Activated T-cell treated with anti-CD3 and anti-CD28 coated beads for 48 hours (primary cell): ENCODE measurements around the gene GPC6.
"Not testable (repeated sequence)": the region's sequence is repeated elsewhere in the genome, so short reads cannot be mapped to it uniquely, and the experiment has no call there.

Source experiments
- DNase-seq: peaks from one replicate; pipeline ENCODE4 v3.0.0-alpha.2; 2020; ENCODE audit warnings: low read depth

The GPC6 gene

DNA sequence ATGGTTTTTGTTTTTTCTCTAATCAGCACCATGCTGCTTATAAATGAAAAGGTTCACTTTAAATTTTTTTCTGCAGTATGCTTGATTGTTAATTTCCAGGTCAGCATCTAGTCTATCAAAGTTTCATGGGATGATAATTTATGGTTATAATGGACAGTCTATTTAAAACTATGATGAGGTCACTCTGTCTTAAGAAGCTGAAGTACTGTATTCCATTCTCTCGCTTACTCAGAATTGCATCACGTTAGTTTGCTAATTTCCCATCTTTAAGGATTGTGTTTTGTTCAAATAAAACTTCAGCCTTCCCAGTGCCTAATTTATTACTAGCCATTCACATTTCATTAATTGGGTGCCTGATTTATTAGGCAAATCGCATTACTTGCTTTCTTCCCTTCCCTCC lies 94.3 kb downstream of the GPC6 start:
- DNase-seq: no peak

DNA sequence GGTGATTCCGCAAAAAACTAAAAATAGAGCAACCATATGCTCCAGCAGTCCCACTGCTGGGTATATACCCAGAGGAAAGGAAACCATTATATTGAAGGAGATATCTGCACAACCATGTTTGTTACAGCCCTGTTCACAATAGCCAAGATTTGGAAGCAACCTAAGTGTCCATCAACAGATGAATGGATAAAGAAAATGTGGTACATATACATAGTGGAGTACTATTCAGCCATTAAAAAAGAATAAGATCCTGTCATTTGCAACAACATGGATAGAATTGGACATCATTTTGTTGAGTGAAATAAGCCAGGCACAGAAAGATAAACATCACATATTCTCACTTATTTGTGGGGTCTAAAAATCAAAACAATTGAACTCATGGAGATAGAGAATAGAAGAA lies 97.3 kb downstream of the GPC6 start:
- not testable (repeated sequence) for DNase-seq

DNA sequence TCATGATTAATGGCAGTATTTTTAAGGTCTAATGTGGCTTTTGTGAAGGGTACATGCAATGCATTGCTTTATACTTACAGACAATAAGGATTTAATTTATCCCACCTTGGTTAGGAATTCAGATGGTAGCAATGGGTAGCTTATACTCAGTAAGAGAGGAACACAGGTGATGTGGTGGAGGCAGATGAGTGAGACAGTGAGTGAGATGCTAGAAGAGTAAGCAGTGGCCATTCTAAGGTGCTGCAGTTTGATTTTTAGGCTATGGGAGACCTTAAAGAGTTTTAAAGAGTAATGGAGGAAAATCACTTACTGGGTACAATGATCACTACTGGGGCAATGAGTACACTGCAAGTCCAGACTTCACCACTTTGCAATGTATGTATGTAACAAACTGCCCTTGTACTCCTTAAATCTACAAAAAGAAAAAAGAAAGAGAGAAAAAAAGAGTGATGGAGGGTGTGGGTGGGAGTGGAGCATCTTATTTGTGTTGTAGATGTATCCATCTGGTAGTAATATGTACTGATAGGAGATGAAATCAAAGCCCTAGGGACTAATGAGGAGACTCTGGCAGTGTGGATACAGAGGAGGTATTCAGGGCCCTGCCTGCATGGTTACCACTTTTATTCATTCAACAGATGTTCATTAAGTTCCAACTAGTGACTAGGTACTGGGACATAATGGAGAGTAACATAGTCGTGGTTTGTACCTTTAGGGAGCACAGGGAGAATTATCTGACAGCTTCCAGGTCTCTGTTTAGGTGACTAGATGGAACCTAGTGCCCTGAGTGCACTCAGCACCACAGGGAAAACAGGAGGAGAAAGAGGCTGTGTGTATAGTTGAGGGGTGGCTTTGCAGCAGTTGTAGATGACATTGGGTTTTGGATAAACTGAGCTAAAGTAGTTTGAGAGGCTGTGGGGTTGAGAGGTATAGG lies 99.0 kb downstream of the GPC6 start:
- DNase-seq: no peak

DNA sequence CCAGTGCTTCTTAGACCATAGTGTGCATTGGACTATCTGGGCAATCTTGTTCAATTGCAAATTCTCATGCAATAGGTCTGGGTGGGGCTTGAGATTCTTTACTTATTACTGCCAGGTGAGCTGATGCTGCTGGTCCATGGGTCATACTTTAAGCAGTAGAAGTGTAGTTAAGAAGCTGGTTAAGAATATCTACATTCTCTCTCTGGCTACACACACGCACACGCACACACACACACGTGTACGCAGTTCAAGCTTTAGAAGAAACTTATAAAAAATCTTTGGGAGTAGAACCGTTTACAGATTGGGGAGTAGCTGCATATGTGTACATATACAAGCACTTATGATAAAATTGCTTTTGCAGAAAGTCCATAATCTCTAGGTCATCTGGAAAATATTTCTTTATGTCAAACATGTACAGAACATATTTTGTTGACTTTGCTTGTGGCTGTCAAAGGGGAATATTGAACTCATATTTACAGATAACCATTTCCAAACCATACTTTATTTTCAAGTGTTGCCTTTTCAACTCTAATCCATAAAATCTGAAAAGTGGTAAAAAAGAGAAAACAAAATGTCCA lies 99.7 kb downstream of the GPC6 start:
- no peak for DNase-seq

DNA sequence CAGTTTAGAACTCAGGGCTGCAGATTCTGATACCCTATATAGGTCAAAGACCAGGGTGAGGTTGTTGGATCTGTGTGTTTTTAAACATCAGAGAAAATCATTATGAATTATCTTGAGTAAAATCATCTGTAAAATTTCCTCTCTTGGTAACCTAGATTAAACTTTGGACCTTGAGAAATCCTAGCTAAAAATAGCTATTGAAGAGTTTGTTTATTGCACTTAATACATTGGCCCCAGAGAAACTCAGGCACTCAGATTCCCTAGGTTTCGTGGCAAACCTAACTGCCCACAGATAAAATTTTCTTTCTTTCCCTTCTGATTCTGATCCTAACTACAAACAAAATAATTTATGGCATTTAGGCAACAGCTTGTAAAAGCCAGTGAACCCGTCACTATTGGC lies 102.3 kb downstream of the GPC6 start:
- DNase-seq: no peak

DNA sequence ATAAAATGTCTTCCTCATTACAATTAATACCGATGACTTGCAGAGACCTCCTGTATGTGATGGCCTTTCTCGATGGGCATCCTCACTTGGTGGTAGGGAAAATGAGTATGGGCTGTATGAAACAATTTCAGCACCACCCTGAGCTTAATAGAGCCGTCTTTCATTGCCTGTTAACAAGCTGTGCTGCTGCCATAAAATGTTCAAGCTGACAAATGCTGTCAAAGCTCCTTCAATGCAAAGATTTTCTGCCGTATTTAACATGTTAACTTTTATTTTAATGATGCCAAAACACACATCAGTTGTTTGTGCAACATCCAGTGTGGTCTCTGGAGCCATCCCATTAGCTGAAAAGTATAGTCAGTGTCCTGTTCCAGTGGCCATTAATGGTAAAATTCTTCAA lies 110.1 kb downstream of the GPC6 start:
- no peak for DNase-seq

DNA sequence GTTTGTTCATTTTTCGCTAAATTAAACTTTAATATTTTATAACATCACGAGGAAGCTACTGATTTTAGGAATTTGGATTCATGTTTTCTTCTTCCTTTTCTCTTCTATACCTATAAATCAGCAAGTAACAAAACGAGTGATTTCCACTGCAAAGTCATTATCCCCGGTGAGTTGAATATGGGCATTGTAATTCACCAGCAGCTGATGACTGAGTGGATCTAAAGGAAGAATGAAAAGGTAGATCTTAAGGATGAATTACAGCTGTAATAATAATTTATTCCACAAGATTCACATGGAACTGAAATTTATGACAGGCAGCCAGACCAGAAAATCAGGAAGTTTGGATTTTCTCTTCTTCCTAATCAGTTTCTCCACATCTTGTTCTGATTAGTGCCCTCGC lies 111.4 kb downstream of the GPC6 start:
- DNase-seq: no peak

DNA sequence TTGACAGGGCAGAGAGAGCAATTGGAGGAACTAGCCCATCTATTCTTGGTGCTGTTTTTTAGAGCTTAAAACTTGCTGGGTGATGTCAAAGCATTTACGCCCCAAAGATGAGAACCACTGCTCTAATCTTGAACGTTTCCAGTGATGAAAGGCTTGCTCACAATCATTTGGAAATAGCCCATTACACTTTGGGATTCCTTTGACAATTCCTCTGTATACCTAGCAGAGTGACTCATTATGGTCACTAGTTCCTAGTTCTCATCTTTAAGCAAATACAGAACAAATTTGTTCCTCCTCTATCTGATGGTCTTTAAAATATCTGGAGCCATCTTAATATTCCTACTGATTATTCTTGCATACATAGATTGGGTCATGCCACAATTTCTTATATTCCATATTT lies 112.3 kb downstream of the GPC6 start:
- no peak for DNase-seq

DNA sequence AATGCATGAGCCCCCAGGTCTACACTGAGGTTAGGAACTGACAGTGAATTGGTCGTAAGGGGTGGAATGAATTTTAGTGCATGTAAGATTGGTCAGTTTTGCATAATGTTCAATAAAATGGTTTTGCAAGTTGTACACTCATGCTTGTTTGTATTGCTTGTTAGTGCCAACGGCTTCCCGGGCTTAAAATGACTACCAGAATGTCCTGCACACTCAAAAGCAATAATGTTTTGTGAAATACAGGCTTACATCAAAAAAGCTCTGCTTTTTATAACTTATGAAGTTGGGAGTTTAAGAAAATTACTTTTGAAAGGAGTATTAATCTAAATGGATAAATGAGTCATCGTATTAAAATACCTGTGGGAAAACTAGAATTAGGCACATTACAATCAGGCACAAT lies 112.9 kb downstream of the GPC6 start:
- DNase-seq: no peak

DNA sequence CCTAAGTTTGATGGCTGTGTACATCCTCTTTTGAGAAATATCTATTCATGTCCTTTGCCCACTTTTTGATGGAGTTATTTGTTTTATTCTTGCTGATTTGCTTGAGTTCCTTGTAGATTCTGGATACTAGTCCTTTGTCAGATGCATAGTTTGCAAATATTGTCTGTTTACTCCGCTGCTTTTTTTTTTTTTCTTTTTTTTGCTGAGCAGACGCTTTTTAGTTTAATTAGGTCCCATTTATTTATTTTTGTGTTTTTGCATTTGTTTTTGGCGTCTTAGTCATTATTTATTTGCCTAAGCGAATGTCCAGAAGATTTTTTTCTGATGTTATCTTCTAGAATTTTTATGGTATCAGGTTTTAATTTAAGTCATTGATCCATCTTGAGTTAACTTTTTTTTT lies 114.9 kb downstream of the GPC6 start:
- DNase-seq: no peak

DNA sequence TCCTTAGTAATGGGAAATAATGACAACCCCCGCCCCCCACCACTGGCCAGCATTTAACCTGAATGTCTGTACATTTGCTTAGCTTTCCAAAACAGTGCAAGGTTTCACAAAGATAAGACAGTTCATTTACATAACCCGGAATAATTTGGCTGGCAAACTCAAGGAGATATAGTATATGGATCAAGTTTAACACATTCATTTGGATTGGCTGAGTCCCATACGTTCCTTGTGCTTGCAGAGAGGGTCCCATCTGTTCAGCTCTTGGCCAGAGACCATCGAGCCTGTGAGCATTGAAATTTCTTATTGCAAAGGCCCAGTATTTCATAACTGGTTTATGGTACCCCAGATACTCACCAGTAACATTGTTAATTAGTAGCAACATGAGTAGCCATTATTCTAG lies 116.5 kb downstream of the GPC6 start:
- no peak for DNase-seq

DNA sequence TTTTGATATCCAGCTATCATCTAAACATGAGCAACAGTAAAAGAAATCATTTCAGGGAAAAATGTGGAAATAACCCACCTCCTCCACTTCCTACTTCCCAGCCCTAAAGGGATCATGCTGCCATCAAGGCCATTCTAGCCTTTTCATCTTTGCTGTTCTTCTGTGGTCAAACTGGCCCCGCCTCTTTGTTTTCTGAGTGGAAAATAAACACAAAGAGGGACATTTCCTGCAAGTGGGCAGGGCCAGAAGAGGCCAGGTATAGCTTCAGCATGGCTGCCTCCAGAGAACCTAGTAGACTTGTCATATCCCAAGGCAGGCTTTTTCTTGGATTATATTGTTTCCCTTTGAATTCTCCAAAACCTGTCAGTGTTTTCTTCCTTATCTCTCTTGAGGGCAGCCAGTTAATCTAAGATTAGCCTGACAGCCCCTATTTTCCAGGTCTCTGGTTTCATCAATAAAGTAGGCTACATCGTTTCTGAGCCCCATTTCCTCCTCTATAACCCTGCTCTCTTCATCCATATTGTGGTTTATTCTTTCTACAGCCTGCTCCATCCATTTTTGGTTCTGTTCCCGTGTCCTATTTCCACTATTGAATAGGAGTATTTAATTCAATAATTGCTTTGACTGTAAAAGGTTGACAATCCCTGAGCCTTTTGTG lies 117.6 kb downstream of the GPC6 start:
- DNase-seq: no peak

DNA sequence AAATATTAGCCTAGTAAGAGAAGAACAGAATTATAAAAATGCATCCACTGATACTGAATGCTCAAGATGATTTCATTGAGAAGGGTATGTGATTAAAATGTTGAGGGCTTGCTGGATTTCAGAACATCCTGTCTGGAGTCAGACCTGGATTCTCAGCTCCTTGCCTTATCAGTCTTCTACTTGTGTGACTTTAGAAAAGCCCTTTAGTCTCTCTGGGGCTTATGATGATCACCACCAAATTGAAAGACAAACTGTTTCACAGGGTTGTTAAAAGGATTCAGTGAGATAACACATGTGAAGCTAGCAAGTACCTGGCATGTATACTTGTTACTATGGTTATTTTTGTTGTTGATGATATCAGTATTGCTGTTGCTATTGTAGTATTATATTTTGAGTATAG lies 118.4 kb downstream of the GPC6 start:
- no peak for DNase-seq

DNA sequence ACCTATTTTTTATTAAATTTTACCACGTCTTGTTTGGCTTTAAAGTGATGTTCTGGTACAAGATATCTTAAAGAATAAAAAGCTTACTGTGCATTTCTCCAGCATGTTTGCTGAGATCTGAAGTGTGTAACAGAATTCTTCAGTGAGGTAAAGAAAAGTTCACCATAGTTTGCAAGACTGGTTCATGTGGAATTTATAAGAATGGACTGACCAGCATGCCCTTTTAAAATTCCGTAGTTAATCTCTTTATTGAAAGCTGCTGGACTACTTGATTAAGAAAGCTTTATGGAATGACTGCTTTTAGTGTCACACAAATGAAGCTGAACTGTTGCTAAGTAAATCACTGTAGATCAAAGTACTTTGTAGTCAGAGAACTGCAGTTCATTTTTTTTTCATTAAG lies 119.2 kb downstream of the GPC6 start:
- no peak for DNase-seq

DNA sequence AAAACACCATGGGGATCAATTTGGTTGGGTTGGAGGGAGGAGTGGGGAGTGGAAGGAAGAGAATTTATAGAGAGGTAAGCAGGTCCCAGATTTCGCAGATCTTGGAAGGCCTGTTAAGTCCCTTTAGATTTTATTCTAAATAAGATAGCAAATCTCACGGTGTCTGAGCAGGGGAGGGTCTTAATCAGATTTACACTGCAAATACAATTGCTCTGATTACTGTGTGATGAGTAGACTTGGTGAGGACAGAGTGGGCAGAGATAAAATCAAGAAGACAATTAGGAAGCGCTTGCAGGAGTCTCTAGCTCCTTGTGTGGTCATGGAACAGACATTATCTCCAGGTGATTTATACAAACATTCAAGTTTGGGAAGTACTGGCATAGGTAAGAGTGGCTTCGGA lies 126.0 kb downstream of the GPC6 start:
- DNase-seq: no peak

DNA sequence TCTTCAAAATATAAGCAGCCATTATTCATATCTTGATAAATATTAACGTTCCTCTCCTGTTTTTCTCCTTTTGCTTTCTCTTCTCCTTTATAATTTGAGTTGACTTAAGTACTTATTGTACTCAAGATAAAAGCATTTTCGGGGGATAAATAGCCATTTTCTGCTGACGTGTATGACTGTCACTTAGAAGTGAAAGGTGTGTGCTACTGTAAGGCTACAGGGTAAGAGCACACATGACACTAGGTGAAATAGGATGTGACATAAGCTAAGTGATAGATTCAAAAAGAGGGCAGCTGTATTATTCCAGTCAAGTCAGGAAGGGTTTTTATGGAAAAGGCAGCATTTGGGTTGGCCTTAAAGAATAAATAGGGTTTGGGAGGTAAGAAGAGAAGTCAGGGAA lies 128.5 kb downstream of the GPC6 start:
- DNase-seq: no peak

DNA sequence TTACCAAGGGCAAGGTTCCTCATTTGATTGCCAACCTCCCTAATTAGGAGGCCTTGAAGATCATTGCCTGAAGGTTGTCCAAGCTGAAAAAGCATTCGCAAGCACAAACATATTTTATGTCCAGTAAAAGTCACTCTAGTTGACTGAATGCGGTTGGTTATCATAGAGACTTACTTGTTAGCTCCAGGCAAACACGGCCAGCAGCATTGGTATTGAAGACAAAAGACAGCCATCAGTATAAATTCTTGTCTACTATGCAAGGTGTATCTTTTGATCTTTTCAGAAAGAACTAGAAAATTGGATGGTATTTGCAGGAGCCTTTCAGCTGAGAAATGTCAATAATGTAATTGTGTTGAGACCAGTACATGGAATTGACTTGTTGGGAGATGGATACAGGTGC lies 129.9 kb downstream of the GPC6 start:
- DNase-seq: no peak

DNA sequence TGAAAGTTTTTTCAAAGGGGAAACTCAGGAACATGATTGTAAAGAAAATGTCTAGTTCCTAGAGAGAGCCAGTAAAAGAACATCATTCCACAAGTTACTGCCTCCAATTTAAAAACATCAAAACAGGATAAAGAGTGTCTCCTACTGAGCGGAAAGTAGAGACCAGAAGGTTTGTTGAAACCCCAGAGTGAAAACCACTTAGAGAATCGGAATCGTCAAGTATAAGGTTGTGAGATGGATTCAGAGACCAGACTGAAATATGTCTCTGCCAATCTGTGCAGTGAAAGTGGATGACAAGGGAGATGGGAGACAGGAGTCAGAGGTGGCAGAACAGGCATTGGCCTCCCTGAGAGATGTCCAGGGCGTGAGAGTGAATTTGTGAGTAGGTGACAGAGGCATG lies 133.4 kb downstream of the GPC6 start:
- DNase-seq: no peak

DNA sequence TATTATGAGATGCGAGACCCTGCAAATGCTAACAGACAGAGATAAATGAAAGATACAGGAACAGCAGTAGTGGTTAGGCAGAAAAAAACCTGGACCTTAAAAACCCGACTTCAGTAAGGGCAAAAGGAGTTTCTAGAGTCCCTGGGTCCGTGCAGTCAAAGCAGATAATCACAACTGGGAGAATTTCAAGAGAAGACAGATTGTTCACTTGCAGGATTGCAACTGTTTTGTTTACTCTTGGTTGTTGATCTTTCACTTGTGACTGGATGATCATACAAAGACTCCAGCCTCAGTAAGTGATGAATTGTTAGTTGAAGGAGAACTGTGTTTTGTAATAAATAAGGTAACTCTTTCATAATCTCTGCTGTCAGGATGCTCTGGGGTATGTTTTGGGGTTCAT lies 135.1 kb downstream of the GPC6 start:
- DNase-seq: no peak

DNA sequence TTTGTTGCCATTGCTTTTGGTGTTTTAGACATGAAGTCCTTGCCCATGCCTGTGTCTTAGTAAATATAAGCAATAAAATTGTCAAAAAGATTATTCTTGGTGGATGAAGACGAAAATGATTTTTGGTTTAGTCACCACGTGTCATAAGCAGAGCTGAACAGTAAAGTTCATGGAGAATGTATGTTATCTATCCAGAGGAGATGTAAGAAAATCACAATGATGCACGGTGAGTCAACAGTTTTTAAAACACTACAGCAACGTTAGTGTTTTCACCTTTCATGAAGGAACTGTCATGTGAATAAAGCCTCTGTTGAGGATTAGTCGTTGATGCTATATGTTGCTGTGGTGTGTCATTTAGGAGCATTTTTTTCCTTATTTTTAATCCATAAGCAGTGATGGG lies 137.6 kb downstream of the GPC6 start:
- no peak for DNase-seq

DNA sequence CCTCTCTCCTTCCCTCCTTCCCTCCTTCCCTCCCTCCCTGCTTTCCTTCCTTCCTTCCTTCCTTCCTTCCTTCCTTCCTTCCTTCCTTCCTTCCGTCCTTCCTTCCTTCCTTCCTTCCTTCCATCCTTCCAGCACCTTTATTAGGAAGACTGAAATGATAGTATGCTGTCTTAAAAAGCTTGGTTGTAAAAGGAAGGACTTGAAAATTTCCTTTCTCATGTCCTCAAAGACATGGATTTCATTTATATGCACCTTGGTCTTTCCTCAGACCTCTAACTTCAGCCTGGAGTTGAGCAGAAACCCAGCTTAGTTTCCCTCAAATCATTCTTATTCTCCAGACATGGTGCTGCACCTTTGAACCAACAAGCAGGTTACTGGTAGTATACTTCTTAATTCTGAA lies 141.7 kb downstream of the GPC6 start:
- no peak for DNase-seq

DNA sequence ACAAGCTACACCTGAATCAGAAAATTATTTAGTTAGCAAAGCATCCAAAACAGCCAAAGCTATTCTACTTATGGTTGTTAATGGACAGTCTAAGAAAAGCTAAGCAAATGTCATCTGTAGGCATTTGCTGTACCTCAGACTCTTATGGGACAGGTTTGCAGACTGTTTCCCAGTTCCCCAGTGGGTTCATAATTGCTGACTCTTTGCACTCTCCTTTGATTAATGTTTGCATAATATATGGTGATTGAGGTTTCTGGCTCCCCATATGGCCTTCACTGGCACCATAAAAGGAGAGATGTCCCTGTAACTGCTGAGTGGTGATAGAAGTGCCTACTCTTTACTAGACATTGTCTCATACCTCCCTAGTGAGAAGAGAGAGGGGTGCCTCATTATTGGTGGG lies 142.1 kb downstream of the GPC6 start:
- no peak for DNase-seq

DNA sequence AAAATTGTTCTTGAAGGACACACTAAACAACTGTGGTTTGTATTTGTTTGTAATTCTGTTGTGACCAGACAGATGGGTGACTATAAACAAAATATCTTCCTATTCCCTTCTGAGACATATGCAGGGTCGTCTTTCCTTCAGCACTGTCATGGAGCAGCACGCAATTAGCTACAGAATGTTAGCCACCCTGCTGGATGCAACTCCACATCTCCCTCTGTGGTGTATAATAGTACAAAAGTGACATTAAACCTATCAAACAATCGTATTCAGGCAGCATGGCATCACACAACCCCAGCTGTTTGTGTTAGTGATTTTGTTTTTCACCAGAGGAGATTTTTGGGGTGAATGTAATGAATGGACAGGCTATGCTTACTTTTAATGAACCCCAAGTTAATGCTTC lies 146.2 kb downstream of the GPC6 start:
- DNase-seq: no peak
